Uterine smooth muscle cell (primary cell): ENCODE results near the gene LINS1. TPM values are rescaled to one million over a fixed set of nuclear protein-coding genes. Genes with fewer than 3 reads are reported as not detected.

Source experiments
- total RNA-seq: library from RNA; depleted of rRNA; stranded (reverse); fragments of >200 nt; gene quantifications from 2 replicates; pipeline ENCODE4 v1.2.3, GENCODE V29; 2014

LINS1 gene, protein sequence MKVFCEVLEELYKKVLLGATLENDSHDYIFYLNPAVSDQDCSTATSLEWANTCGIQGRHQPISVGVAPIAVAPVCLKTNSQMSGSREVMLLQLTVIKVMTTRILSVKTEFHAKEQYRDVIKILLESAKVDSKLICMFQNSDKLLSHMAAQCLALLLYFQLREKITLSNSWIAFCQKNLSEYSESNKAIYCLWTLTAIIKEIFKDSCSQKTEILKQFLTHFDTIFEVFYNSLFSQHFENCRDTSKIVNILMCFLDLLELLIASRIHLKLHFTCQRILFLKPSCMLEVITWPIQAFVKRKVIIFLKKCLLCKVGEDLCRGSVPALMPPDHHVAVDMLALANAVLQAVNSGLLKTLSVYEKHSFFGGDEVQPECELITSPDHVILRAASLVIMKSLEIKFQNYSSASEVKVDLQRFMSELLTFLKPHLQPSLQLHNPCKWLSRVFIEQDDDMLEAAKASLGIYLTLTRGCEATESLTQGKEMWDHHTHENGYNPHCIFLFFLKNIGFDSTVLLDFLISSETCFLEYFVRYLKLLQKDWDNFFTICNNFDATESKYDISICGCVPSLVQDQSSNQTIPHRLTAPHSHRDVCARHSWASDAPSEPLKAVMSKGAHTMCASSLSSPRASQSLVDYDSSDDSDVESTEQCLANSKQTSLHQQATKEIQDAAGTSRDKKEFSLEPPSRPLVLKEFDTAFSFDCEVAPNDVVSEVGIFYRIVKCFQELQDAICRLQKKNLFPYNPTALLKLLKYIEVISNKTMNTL
- 12.7 and 17.8 TPM in 2 replicates for total RNA-seq

DNA sequence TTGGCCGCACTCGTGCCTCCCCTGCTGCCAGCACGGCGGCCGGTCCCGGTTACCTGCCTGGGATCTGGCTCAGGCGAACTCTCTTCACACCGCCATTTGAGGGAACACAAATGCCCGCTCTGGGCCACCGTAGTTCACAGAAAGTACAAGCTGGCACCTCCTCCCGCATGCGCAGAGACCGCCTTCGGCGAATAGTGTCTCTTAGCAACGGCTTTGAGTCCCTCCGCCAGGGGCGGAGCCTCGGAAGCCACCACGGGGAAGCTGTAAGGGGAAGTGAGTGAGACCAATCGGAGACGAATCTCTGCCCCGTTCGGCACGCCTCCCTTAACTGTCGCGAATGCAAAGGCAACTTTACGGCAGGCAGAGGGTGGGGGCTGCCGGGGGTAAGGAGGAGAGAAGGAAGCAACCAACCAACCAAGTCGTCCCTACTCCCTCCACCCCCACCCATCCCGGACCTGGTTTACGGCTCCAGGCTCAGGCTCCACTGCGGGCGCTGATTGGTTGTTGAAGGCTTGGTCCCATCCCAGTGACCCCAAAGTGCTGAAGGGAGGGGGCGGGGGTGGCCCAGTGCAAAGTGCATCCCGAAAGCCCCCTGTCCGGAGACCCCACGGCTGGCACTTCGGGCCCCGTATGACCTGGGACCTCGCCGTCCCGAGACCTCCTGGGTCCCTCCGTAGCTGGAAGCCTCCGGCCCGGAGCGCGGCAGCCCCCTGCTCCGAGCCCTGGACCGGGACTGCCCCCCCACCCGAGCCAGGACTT is at the start of gene LINS1, which contains the start of gene ASB7:
LINS1 (minus strand) TSS at position 121 of the 759 bp plus-strand sequence. CDS start 21,342 bp downstream, outside the sequence.
ASB7 (plus strand) TSS at position 526 of the 759 bp plus-strand sequence. CDS start 9,628 bp downstream, outside the sequence.

DNA sequence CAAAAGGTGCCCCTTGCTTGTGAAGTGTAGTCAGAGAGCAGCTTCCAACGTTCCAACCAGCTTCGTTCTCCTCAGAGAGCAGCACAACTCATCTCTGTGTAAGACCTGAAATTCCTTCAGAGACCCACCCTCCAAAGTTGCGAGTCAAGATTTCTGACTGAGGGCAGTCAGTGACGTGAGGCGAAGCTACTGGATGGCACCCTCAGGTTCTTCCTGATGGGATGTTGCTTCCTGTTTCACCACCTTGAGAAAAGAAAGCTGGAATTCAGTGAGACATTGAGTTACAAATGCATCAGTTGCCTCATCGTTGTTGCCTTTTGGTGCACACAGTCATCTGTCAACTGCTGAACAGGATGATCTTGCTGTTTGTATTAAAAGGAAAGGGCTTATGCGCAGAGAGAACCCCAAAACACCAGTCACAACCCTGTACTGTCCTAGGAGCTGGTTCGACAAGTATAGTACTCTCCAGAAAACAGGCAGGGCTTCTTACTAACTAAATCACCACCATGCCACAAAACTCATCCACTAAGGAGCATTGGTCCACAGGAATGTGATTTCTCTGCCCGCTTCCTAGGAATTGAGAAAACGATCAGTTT is 73.1 kb downstream of the LINS1 start, which contains the start of gene CERS3:
CERS3 (minus strand) TSS at position 118 of the 596 bp plus-strand sequence. CDS start 27,101 bp downstream, outside the sequence.

Other genes starting within 250 kb of the LINS1 start
- gene CERS3, start 73.2 kb downstream of the LINS1 start, total RNA-seq, result not detected in 2 replicates
- 21.1 and 21.8 TPM in 2 replicates for gene ASB7, start 405 bp upstream of the LINS1 start, total RNA-seq